ENCODE measurements around the gene EPS8L1. TPM values are rescaled to one million over a fixed set of nuclear protein-coding genes. Genes with fewer than 3 reads are reported as not detected.

EPS8L1 gene
- polyA plus RNA-seq, 1 experiment, result 4.4 TPM

DNA sequence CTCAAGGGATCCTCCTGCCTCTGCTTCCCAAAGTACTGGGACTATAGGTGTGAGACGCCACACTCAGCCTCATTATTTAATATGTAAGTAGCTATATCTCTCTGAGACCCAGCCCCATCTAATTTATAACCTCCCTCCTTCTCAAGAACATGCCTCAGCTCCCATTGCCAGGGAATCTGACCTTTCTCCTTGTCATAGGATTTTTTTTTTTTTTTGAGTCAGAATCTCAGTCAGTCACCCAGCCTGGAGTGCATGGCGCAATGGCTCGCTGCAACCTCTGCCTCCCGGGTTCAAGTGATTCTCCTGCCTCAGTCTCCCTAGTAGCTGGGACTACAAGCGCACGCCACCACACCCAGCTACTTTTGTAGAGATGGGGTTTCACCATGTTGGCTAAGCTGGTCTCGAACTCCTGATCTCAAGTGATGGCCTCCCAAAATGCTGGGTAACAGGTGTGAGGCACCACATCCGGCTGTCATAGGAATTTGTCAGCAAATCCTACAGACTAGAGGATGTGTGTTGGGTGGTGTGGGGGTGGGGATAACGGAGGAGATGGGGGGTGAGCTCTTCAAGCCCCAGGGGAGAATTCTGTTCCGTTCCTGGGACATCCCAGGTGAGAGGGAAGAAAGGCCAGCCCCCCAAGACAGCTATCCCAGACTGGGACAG, 5.1 kb upstream of the EPS8L1 start:
- H3K36me3 ChIP-seq (ENCODE audit: control insufficient read depth, insufficient read depth, low read length), result no peaks in the 10 kb centered on the region
- H3K4me3 ChIP-seq (ENCODE audit: low read depth, low read length), result no peak overlapping the region
- ChIA-PET POLR2A (no interaction called here), CTCF (interaction anchor here (0.8 to 1.4 kb wide), 2 partner anchors 18 to 76 kb away, joined by 3 to 6 read pairs; no protein-coding TSS in a partner anchor)
- no peak for DNase-seq (ENCODE audit: low read depth)
- TF ChIP-seq, protein P1, sequence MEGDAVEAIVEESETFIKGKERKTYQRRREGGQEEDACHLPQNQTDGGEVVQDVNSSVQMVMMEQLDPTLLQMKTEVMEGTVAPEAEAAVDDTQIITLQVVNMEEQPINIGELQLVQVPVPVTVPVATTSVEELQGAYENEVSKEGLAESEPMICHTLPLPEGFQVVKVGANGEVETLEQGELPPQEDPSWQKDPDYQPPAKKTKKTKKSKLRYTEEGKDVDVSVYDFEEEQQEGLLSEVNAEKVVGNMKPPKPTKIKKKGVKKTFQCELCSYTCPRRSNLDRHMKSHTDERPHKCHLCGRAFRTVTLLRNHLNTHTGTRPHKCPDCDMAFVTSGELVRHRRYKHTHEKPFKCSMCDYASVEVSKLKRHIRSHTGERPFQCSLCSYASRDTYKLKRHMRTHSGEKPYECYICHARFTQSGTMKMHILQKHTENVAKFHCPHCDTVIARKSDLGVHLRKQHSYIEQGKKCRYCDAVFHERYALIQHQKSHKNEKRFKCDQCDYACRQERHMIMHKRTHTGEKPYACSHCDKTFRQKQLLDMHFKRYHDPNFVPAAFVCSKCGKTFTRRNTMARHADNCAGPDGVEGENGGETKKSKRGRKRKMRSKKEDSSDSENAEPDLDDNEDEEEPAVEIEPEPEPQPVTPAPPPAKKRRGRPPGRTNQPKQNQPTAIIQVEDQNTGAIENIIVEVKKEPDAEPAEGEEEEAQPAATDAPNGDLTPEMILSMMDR (IDR thresholded peaks at IDR 0.05; ENCODE audit: insufficient read depth, low read depth, low read length), result no peak
- H3K27me3 ChIP-seq (ENCODE audit: control insufficient read depth, insufficient read depth, low read length), result peaks cover 13% of the 10 kb centered on the region

DNA sequence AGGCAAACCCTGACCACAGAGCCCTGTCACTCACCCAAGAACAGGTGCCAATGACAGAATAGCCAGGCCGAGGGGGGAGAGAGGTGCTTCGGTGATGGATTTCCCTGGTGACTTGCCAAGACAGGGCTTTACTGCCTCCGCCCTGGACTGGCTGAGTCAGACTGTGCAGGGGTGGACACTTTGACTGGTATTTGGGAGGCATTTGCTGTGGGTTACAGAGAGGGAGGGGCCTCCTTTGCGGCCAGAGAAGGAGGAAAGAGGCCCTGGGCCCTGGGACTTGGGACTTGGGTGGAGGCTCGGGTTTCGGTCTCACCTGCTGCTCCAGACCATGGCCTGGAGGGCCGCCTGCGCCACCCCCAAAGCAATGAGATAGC, 4.6 kb upstream of the EPS8L1 start:
- H3K4me3 ChIP-seq (ENCODE audit: low read depth, low read length), result no peak overlapping the region
- no peak for DNase-seq (ENCODE audit: low read depth)
- POLR2A ChIA-PET, result no interaction called here
- CTCF ChIA-PET, result interaction anchor here (1.4 kb wide), 1 partner anchor 17 kb away, joined by 6 read pairs; no protein-coding TSS in a partner anchor
- TF ChIP-seq, protein P1 (IDR thresholded peaks at IDR 0.05; ENCODE audit: insufficient read depth, low read depth, low read length), result no peak
- no peaks in the 10 kb centered on the region for H3K36me3 ChIP-seq (ENCODE audit: control insufficient read depth, insufficient read depth, low read length)
- H3K27me3 ChIP-seq (ENCODE audit: control insufficient read depth, insufficient read depth, low read length), result peaks cover 11% of the 10 kb centered on the region

DNA sequence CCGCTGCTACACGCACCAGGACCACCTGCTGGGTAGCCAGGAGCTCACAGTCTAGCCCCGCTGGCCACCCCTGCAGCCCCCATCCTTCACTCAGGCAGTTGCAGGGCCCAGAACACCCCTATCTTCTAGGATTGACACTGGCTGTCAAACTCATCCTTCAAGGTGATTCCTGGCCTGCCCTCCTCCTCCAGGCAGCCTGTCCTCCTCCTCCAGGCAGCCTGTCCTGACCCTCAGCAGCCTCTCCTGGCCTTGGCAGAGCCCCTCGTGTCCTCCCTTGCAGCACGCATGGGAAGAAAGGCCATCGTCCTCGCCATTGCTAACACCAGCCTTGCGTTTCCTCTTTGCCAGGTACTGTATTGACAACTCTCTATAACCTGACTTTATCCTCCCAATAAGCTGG, 3.8 kb upstream of the EPS8L1 start:
- POLR2A ChIA-PET, result no interaction called here
- no peaks in the 10 kb centered on the region for H3K36me3 ChIP-seq (ENCODE audit: control insufficient read depth, insufficient read depth, low read length)
- CTCF ChIA-PET, result no interaction called here
- H3K27me3 ChIP-seq (ENCODE audit: control insufficient read depth, insufficient read depth, low read length), result peaks cover 10% of the 10 kb centered on the region
- no peak overlapping the region for H3K4me3 ChIP-seq (ENCODE audit: low read depth, low read length)
- TF ChIP-seq, protein P1 (IDR thresholded peaks at IDR 0.05; ENCODE audit: insufficient read depth, low read depth, low read length), result no peak
- no peak for DNase-seq (ENCODE audit: low read depth)

DNA sequence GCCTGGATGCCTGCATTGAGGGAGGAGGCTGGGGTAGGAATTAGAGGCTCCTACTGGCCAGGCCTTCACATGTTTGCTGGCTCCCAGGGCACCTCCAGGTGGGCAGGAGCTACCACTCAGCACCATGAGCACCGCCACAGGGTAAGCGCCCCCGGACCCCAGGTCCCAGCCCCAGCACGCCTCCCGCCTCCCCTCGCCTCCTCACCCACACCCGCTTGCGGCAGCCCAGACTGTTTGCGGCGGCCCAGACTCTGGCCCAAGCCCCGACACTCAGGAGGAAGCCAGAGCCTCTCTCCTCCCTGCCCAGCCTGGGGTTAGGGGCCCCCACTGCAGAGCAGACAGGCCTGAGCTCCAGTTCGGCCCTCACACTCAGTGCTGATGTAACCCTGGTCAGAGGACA, 652 bp downstream of the EPS8L1 start:
- ChIA-PET POLR2A (no interaction called here), CTCF (interaction anchor here (1.0 kb wide), 1 partner anchor 84 kb away, joined by 3 read pairs; no protein-coding TSS in a partner anchor)
- no peak for DNase-seq (ENCODE audit: low read depth)
- H3K4me3 ChIP-seq (ENCODE audit: low read depth, low read length), result no peak overlapping the region
- TF ChIP-seq, protein P1 (IDR thresholded peaks at IDR 0.05; ENCODE audit: insufficient read depth, low read depth, low read length), result no peak
- H3K36me3 ChIP-seq (ENCODE audit: control insufficient read depth, insufficient read depth, low read length), result no peaks in the 10 kb centered on the region
- no peaks in the 10 kb centered on the region for H3K27me3 ChIP-seq (ENCODE audit: control insufficient read depth, insufficient read depth, low read length)

DNA sequence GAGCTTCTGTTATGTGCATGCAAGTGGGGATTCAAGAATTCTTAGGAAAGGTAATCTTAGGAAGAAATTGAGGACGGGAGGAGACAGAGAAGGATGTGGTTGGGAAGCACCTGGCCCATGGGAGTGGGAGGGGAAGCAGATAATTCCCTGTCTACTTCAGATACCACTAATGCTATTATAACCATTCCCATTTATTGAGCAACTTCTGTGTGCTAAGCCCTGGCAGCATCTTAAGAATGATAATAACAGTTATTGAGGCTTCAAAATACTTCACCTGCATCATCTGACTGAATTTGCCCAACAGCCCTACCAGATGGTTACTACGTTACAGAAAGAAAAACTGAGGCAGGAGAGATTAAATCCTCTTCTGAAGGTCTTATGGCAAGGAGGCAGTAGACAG, 1.4 kb downstream of the EPS8L1 start:
- TF ChIP-seq, protein P1 (IDR thresholded peaks at IDR 0.05; ENCODE audit: insufficient read depth, low read depth, low read length), result no peak
- ChIA-PET CTCF (interaction anchor here (1.0 kb wide), 1 partner anchor 84 kb away, joined by 3 read pairs; no protein-coding TSS in a partner anchor), POLR2A (no interaction called here)
- Histone ChIP-seq H3K4me3 (ENCODE audit: low read depth, low read length) (no peak overlapping the region), H3K27me3 (ENCODE audit: control insufficient read depth, insufficient read depth, low read length) (peaks cover 2% of the 10 kb centered on the region; the same call in 1 of the 2 replicates), H3K36me3 (ENCODE audit: control insufficient read depth, insufficient read depth, low read length) (no peaks in the 10 kb centered on the region)
- DNase-seq (ENCODE audit: low read depth), result no peak

Measured in BJ (cell line).